ENCODE results near the gene TMOD3. TPM values are rescaled to one million over a fixed set of nuclear protein-coding genes. Genes with fewer than 3 reads are reported as not detected.

Gene TMOD3
- total and polyA plus RNA-seq, 2 experiments from 2014 or later: 26.1 to 29.9 TPM

GRCh38 chr15:51912528-51912927 lies 83.1 kb downstream of the TMOD3 start:
- Mint-ChIP-seq H3K27ac (no peak overlapping the region), H3K36me3 (ENCODE audit: low read depth) (peaks cover 16% of the 10 kb centered on the region; the same call in 2 of the 3 replicates), H3K9me3 (no peaks in the 10 kb centered on the region), H3K27me3 (ENCODE audit: insufficient read depth, low read depth, poor library complexity) (peaks cover 5% of the 10 kb centered on the region), H3K4me1 (no peaks in the 10 kb centered on the region), H3K4me3 (no peak overlapping the region)
- Histone ChIP-seq H4K20me1 (replicated peaks; ENCODE audit: insufficient read depth) (0 out of 2 replicates have a peak, but pooled peaks cover 6% of the 10 kb centered on the region), H3K27ac (ENCODE audit: low read depth) (no peak overlapping the region), H3K36me3 (ENCODE audit: insufficient read depth) (0 out of 2 replicates have a peak, but pooled peaks cover 3% of the 10 kb centered on the region), H2AFZ (no peak overlapping the region), H3K4me3 (no peak overlapping the region), H3K27me3 (ENCODE audit: insufficient read depth) (no peaks in the 10 kb centered on the region), H3K9me2 (ENCODE audit: insufficient read depth) (no peaks in the 10 kb centered on the region), H3K79me2 (replicated peaks; ENCODE audit: insufficient read depth) (no peaks in the 10 kb centered on the region), H3F3A (replicated peaks; ENCODE audit: low read depth) (no peaks in the 10 kb centered on the region), H3K4me1 (ENCODE audit: insufficient read depth) (no peaks in the 10 kb centered on the region), H3K4me2 (no peak overlapping the region)
- TF ChIP-seq POLR2AphosphoS5 (IDR thresholded peaks at IDR 0.05; ENCODE audit: low read depth) (no peak), ETS1 (IDR thresholded peaks at IDR 0.05) (no peak), ZNF462 (CRISPR knock-in tag; IDR thresholded peaks at IDR 0.05) (no peak), NANOG (IDR thresholded peaks at IDR 0.05; ENCODE audit: borderline replicate concordance) (no peak), STAT1 (IDR thresholded peaks at IDR 0.05; ENCODE audit: unreplicated experiment) (no peak), EZH2phosphoT487 (IDR thresholded peaks at IDR 0.05; ENCODE audit: unreplicated experiment) (no peak), ZNF114 (CRISPR knock-in tag; IDR thresholded peaks at IDR 0.05) (no peak), CREB1 (CRISPR knock-in tag; IDR thresholded peaks at IDR 0.05; ENCODE audit: low read depth) (no peak), ZNF331 (CRISPR knock-in tag; IDR thresholded peaks at IDR 0.05; ENCODE audit: low read depth) (no peak), CTCF (conservative IDR thresholded peaks at IDR 0.05; ENCODE audit: low read depth in 2 of 2) (no peak), EZH2 (IDR thresholded peaks at IDR 0.05; ENCODE audit: low read depth, unreplicated experiment) (no peak), REST (IDR thresholded peaks at IDR 0.05; ENCODE audit: unreplicated experiment) (no peak), JUNB (IDR thresholded peaks at IDR 0.05; ENCODE audit: unreplicated experiment) (no peak)
- no peak for DNase-seq (ENCODE audit: low spot score)
- no peak for ATAC-seq

Data from GM23338 (cell line).